ENCODE measurements around the gene VWA5B1.

DNA sequence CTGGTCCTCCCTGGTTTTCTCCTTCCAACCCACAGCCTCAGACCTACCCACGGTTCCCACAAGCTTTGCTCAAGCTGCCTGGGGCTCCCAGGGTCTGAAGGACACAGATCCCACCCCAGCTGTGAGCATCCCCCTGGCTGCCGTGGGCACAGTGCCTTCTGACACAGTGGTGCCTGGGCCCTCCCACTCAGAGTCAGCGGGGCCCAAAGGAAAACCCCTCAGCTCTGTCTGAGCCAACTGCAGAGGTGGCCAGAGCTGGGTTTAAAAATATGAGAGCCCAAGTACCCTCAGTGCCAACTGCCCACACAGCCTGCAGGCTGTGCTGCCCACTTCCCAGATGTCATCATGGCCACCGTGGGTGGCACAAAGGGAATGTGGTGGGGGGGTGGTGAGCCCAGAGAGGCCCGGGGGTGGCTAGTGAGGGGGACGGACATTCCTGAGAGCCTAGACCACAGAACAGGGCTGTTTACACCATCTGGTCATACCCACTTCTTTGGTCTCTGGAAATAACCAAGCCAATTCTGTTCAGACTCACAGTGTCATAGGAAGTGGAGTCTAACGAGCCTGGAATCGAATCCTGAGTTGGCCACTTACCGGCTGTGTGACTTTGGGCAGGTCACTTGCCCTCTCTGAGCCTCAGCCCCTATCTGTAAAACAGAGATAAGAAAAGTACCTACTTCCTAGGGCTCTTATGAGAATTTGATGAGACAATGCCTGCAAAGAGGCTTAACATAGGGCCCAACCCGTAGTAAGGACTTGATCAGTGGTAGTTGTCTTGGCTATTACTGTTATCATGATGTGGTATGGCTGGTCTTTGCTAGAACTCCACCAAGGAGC, 109.9 kb downstream of the VWA5B1 start:
- TF ChIP-seq, protein P1, sequence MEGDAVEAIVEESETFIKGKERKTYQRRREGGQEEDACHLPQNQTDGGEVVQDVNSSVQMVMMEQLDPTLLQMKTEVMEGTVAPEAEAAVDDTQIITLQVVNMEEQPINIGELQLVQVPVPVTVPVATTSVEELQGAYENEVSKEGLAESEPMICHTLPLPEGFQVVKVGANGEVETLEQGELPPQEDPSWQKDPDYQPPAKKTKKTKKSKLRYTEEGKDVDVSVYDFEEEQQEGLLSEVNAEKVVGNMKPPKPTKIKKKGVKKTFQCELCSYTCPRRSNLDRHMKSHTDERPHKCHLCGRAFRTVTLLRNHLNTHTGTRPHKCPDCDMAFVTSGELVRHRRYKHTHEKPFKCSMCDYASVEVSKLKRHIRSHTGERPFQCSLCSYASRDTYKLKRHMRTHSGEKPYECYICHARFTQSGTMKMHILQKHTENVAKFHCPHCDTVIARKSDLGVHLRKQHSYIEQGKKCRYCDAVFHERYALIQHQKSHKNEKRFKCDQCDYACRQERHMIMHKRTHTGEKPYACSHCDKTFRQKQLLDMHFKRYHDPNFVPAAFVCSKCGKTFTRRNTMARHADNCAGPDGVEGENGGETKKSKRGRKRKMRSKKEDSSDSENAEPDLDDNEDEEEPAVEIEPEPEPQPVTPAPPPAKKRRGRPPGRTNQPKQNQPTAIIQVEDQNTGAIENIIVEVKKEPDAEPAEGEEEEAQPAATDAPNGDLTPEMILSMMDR (conservative IDR thresholded peaks at IDR 0.05; ENCODE audit: low read depth in 2 of 2): no peak
- TF ChIP-seq EZH2 (IDR thresholded peaks at IDR 0.05; ENCODE audit: low read depth, unreplicated experiment) (no peak), JUNB (IDR thresholded peaks at IDR 0.05; ENCODE audit: unreplicated experiment) (no peak), EZH2phosphoT487 (IDR thresholded peaks at IDR 0.05; ENCODE audit: unreplicated experiment) (no peak), CREB1 (CRISPR knock-in tag; IDR thresholded peaks at IDR 0.05; ENCODE audit: low read depth) (no peak), POLR2AphosphoS5 (IDR thresholded peaks at IDR 0.05; ENCODE audit: low read depth) (no peak), STAT1 (IDR thresholded peaks at IDR 0.05; ENCODE audit: unreplicated experiment) (no peak), ZNF114 (CRISPR knock-in tag; IDR thresholded peaks at IDR 0.05) (no peak)
- TF ChIP-seq, protein P2, sequence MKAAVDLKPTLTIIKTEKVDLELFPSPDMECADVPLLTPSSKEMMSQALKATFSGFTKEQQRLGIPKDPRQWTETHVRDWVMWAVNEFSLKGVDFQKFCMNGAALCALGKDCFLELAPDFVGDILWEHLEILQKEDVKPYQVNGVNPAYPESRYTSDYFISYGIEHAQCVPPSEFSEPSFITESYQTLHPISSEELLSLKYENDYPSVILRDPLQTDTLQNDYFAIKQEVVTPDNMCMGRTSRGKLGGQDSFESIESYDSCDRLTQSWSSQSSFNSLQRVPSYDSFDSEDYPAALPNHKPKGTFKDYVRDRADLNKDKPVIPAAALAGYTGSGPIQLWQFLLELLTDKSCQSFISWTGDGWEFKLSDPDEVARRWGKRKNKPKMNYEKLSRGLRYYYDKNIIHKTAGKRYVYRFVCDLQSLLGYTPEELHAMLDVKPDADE (IDR thresholded peaks at IDR 0.05): no peak
- TF ChIP-seq, protein P3, sequence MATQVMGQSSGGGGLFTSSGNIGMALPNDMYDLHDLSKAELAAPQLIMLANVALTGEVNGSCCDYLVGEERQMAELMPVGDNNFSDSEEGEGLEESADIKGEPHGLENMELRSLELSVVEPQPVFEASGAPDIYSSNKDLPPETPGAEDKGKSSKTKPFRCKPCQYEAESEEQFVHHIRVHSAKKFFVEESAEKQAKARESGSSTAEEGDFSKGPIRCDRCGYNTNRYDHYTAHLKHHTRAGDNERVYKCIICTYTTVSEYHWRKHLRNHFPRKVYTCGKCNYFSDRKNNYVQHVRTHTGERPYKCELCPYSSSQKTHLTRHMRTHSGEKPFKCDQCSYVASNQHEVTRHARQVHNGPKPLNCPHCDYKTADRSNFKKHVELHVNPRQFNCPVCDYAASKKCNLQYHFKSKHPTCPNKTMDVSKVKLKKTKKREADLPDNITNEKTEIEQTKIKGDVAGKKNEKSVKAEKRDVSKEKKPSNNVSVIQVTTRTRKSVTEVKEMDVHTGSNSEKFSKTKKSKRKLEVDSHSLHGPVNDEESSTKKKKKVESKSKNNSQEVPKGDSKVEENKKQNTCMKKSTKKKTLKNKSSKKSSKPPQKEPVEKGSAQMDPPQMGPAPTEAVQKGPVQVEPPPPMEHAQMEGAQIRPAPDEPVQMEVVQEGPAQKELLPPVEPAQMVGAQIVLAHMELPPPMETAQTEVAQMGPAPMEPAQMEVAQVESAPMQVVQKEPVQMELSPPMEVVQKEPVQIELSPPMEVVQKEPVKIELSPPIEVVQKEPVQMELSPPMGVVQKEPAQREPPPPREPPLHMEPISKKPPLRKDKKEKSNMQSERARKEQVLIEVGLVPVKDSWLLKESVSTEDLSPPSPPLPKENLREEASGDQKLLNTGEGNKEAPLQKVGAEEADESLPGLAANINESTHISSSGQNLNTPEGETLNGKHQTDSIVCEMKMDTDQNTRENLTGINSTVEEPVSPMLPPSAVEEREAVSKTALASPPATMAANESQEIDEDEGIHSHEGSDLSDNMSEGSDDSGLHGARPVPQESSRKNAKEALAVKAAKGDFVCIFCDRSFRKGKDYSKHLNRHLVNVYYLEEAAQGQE (IDR thresholded peaks at IDR 0.05; ENCODE audit: unreplicated experiment): no peak

Data from GM23338 (cell line).